ENCODE data around the gene ANGPTL7.

The ANGPTL7 gene

GRCh38 chr1:11193376-11193775 is 4.2 kb downstream of the ANGPTL7 start:
- ChIA-PET CTCF (no interaction called here), POLR2A (no interaction called here)
- H3K4me3 ChIP-seq (ENCODE audit: low read depth, low read length), result no peak overlapping the region
- DNase-seq (ENCODE audit: low read depth, low spot score), result no peak
- no peak for TF ChIP-seq CTCF (IDR thresholded peaks at IDR 0.05; ENCODE audit: insufficient read depth, low read length, missing control alignments)

- CTCF ChIA-PET, result no interaction called here
- POLR2A ChIA-PET, result no interaction called here
- no peak for DNase-seq (ENCODE audit: low read depth, low spot score)
- no peak overlapping the region for H3K4me3 ChIP-seq (ENCODE audit: low read depth, low read length)
- TF ChIP-seq CTCF (IDR thresholded peaks at IDR 0.05; ENCODE audit: insufficient read depth, low read length, missing control alignments), result no peak
Measured at GRCh38 chr1:11194407-11195176, 5.4 kb downstream of the ANGPTL7 start.

- ChIA-PET CTCF (interaction anchor here (1.1 to 2.3 kb wide), 3 partner anchors 11 to 446 kb away, joined by 3 to 9 read pairs (median 4); no protein-coding TSS in a partner anchor), POLR2A (interaction anchor here (0.6 kb wide), 1 partner anchor 28 kb away, joined by 4 read pairs; no protein-coding TSS in a partner anchor)
- no peak for TF ChIP-seq CTCF (IDR thresholded peaks at IDR 0.05; ENCODE audit: insufficient read depth, low read length, missing control alignments)
Measured at GRCh38 chr1:11196945-11197344, 7.8 kb downstream of the ANGPTL7 start.

GRCh38 chr1:11197359-11197758 is 8.2 kb downstream of the ANGPTL7 start:
- POLR2A ChIA-PET, result interaction anchor here (0.6 kb wide), 1 partner anchor 28 kb away, joined by 4 read pairs; no protein-coding TSS in a partner anchor

More at GRCh38 chr1:11196945-11197344, 7.8 kb downstream of the ANGPTL7 start:
- no peak overlapping the region for H3K4me3 ChIP-seq (ENCODE audit: low read depth, low read length)
- DNase-seq (ENCODE audit: low read depth, low spot score), result no peak

GRCh38 chr1:11198257-11198656 is 9.1 kb downstream of the ANGPTL7 start:
- CTCF ChIA-PET, result interaction anchor here (2.3 kb wide), 1 partner anchor 160 kb away, joined by 9 read pairs; no protein-coding TSS in a partner anchor
- no peak overlapping the region for H3K4me3 ChIP-seq (ENCODE audit: low read depth, low read length)
- POLR2A ChIA-PET, result no interaction called here
- TF ChIP-seq CTCF (IDR thresholded peaks at IDR 0.05; ENCODE audit: insufficient read depth, low read length, missing control alignments), result no peak
- no peak for DNase-seq (ENCODE audit: low read depth, low spot score)

More at GRCh38 chr1:11197359-11197758, 8.2 kb downstream of the ANGPTL7 start:
- no peak for DNase-seq (ENCODE audit: low read depth, low spot score)
- CTCF ChIA-PET, result interaction anchor here (1.1 to 2.3 kb wide), 3 partner anchors 11 to 445 kb away, joined by 3 to 9 read pairs (median 4); no protein-coding TSS in a partner anchor
- no peak overlapping the region for H3K4me3 ChIP-seq (ENCODE audit: low read depth, low read length)
- no peak for TF ChIP-seq CTCF (IDR thresholded peaks at IDR 0.05; ENCODE audit: insufficient read depth, low read length, missing control alignments)

GRCh38 chr1:11198851-11199594 is 9.9 kb downstream of the ANGPTL7 start:
- ChIA-PET CTCF (no interaction called here), POLR2A (no interaction called here)
- no peak overlapping the region for H3K4me3 ChIP-seq (ENCODE audit: low read depth, low read length)
- no peak for DNase-seq (ENCODE audit: low read depth, low spot score)
- no peak for TF ChIP-seq CTCF (IDR thresholded peaks at IDR 0.05; ENCODE audit: insufficient read depth, low read length, missing control alignments)

Data from AG04449 (cell line).